T-helper 17 cell (primary cell): Measurements from ENCODE around the gene FXN. TPM values are rescaled to one million over a fixed set of nuclear protein-coding genes. Genes with fewer than 3 reads are reported as not detected.
A peak's percentile ranks its signal among the peaks of the same experiment; 100 is the strongest.

Experiments
- ATAC-seq: fragments of 150-1000 bp; cut with Tn5 transposase; 2 replicates; pipeline ENCODE4 v1.10.0; 2021; ENCODE audit warnings: mild to moderate bottlenecking, moderate library complexity
- DNase-seq, 3 donors: peaks; one replicate each; pipeline versions ENCODE4 v3.0.0 to v3.0.0-alpha.2; 2020 to 2021
- H3K9me3 ChIP-seq: one replicate; pipeline ENCODE4 v1.7.0; 2013; ENCODE audit warnings: low read length, mild to moderate bottlenecking; ENCODE audit not compliant: control insufficient read depth, poor library complexity, severe bottlenecking
- H3K27ac Mint-ChIP-seq: one replicate; pipeline ENCODE4 v1.8.0; 2022; ENCODE audit warnings: mild to moderate bottlenecking, moderate library complexity, mixed read lengths
- H3K27me3 Mint-ChIP-seq: one replicate; pipeline ENCODE4 v1.8.0; 2022; ENCODE audit warnings: mixed read lengths
- H3K36me3 Mint-ChIP-seq: one replicate; pipeline ENCODE4 v1.8.0; 2022; ENCODE audit warnings: low read depth, mixed read lengths
- H3K4me1 Mint-ChIP-seq: one replicate; pipeline ENCODE4 v1.8.0; 2022; ENCODE audit warnings: mild to moderate bottlenecking, mixed read lengths
- H3K4me3 Mint-ChIP-seq: one replicate; pipeline ENCODE4 v1.8.0; 2022; ENCODE audit warnings: mild to moderate bottlenecking, moderate library complexity, mixed read lengths
- total RNA-seq, 4 donors: library from RNA in 2 of 4; stranded (reverse) in 2 of 4; gene quantifications; one replicate each; pipeline ENCODE4 v1.2.3 and lab custom pipeline; 2022 to 2026

Gene FXN
- total RNA-seq, 2 donors from 2014 or later, result 11.7 to 16.2 TPM

- H3K4me3 Mint-ChIP-seq, result peak overlapping the region; percentile 36
- ATAC-seq (no peak), DNase-seq (no peak)
- peaks cover 36% of the 10 kb centered on the region for H3K27me3 Mint-ChIP-seq
- H3K27ac Mint-ChIP-seq, result peak overlapping the region; percentile 16
- H3K4me1 Mint-ChIP-seq, result peaks cover 13% of the 10 kb centered on the region
- H3K36me3 Mint-ChIP-seq, result peaks cover 2% of the 10 kb centered on the region
- no peaks in the 10 kb centered on the region for H3K9me3 ChIP-seq
Measured at GRCh38 chr9:69012696-69013381, 22.7 kb upstream of the FXN start.

GRCh38 chr9:69013382-69013727 is 22.2 kb upstream of the FXN start:
- Mint-ChIP-seq H3K27me3 (peaks cover 31% of the 10 kb centered on the region), H3K4me1 (peaks cover 13% of the 10 kb centered on the region), H3K36me3 (peaks cover 2% of the 10 kb centered on the region), H3K4me3 (no peak overlapping the region), H3K27ac (peak overlapping the region; percentile 16)
- H3K9me3 ChIP-seq, result no peaks in the 10 kb centered on the region
- ATAC-seq, result no peak
- no peak for DNase-seq

GRCh38 chr9:69014013-69014412 is 21.5 kb upstream of the FXN start, which contains the start of gene PRKACG:
Gene PRKACG, minus strand, starts transcription at chr9:69014113. Its CDS starts 21 bp downstream, at chr9:69014092.
- Mint-ChIP-seq H3K4me1 (peaks cover 15% of the 10 kb centered on the region), H3K27me3 (peaks cover 31% of the 10 kb centered on the region), H3K27ac (peak within 1 kb of the TSS; percentile 16), H3K36me3 (peaks cover 2% of the 10 kb centered on the region), H3K4me3 (peak within 1 kb of the TSS; percentile 36)
- no peaks in the 10 kb centered on the region for H3K9me3 ChIP-seq
- no peak for ATAC-seq
- DNase-seq, result no peak

GRCh38 chr9:69016191-69017096 is 19.1 kb upstream of the FXN start:
- Mint-ChIP-seq H3K27ac (no peak overlapping the region), H3K27me3 (peaks cover 26% of the 10 kb centered on the region), H3K36me3 (no peaks in the 10 kb centered on the region), H3K4me1 (peaks cover 30% of the 10 kb centered on the region), H3K4me3 (no peak overlapping the region)
- no peak for DNase-seq
- ATAC-seq, result no peak
- no peaks in the 10 kb centered on the region for H3K9me3 ChIP-seq

- H3K4me3 Mint-ChIP-seq, result no peak overlapping the region
- H3K27ac Mint-ChIP-seq, result no peak overlapping the region
- DNase-seq (no peak), ATAC-seq (no peak)
- H3K9me3 ChIP-seq, result no peaks in the 10 kb centered on the region
- H3K4me1 Mint-ChIP-seq, result peaks cover 22% of the 10 kb centered on the region
- peaks cover 23% of the 10 kb centered on the region for H3K27me3 Mint-ChIP-seq
- H3K36me3 Mint-ChIP-seq, result peaks cover 2% of the 10 kb centered on the region
Measured at GRCh38 chr9:69018737-69019136, 16.8 kb upstream of the FXN start.

GRCh38 chr9:69019808-69020207 is 15.7 kb upstream of the FXN start:
- Mint-ChIP-seq H3K27ac (peak overlapping the region; percentile 62), H3K27me3 (peaks cover 26% of the 10 kb centered on the region), H3K4me1 (peaks cover 28% of the 10 kb centered on the region), H3K36me3 (peaks cover 5% of the 10 kb centered on the region), H3K4me3 (peak overlapping the region; percentile 70)
- ATAC-seq (peak; percentile 97), DNase-seq (peak in 1 of 3 donors; percentile 11)
- H3K9me3 ChIP-seq, result no peaks in the 10 kb centered on the region

- H3K27me3 Mint-ChIP-seq, result peaks cover 23% of the 10 kb centered on the region
- no peak for DNase-seq
- H3K27ac Mint-ChIP-seq, result peak overlapping the region; percentile 62
- peak overlapping the region; percentile 70 for H3K4me3 Mint-ChIP-seq
- H3K36me3 Mint-ChIP-seq, result peaks cover 5% of the 10 kb centered on the region
- H3K9me3 ChIP-seq, result no peaks in the 10 kb centered on the region
- ATAC-seq, result no peak
- peaks cover 28% of the 10 kb centered on the region for H3K4me1 Mint-ChIP-seq
Measured at GRCh38 chr9:69020301-69021145, 15.0 kb upstream of the FXN start.

- peaks cover 36% of the 10 kb centered on the region for H3K4me1 Mint-ChIP-seq
- peaks cover 9% of the 10 kb centered on the region for H3K27me3 Mint-ChIP-seq
- DNase-seq (no peak), ATAC-seq (no peak)
- no peak overlapping the region for H3K27ac Mint-ChIP-seq
- no peak overlapping the region for H3K4me3 Mint-ChIP-seq
- H3K36me3 Mint-ChIP-seq, result peaks cover 5% of the 10 kb centered on the region
- no peaks in the 10 kb centered on the region for H3K9me3 ChIP-seq
Measured at GRCh38 chr9:69023650-69024049, 11.9 kb upstream of the FXN start.

- H3K4me3 Mint-ChIP-seq, result peak overlapping the region; percentile 15
- peaks cover 38% of the 10 kb centered on the region for H3K4me1 Mint-ChIP-seq
Measured at GRCh38 chr9:69027355-69028097, 8.0 kb upstream of the FXN start.

GRCh38 chr9:69028754-69029153 is 6.8 kb upstream of the FXN start:
- DNase-seq, result peak in 1 of 3 donors; percentile 18
- Mint-ChIP-seq H3K27me3 (peaks cover 3% of the 10 kb centered on the region), H3K27ac (peak overlapping the region; percentile 16), H3K4me1 (peaks cover 41% of the 10 kb centered on the region), H3K4me3 (peak overlapping the region; percentile 7), H3K36me3 (peaks cover 3% of the 10 kb centered on the region)
- no peaks in the 10 kb centered on the region for H3K9me3 ChIP-seq
- peak; percentile 86 for ATAC-seq

More at GRCh38 chr9:69027355-69028097, 8.0 kb upstream of the FXN start:
- no peaks in the 10 kb centered on the region for H3K9me3 ChIP-seq
- peaks cover 5% of the 10 kb centered on the region for H3K36me3 Mint-ChIP-seq
- no peak overlapping the region for H3K27ac Mint-ChIP-seq
- peak; percentile 76 for ATAC-seq
- H3K27me3 Mint-ChIP-seq, result peaks cover 9% of the 10 kb centered on the region
- peak in 1 of 3 donors; percentile 10 for DNase-seq

- Mint-ChIP-seq H3K27me3 (no peaks in the 10 kb centered on the region), H3K36me3 (no peaks in the 10 kb centered on the region), H3K4me3 (peak overlapping the region; percentile 43), H3K27ac (no peak overlapping the region), H3K4me1 (peaks cover 39% of the 10 kb centered on the region)
- H3K9me3 ChIP-seq, result no peaks in the 10 kb centered on the region
- DNase-seq (no peak), ATAC-seq (no peak)
Measured at GRCh38 chr9:69029535-69029934, 6.0 kb upstream of the FXN start.

GRCh38 chr9:69030851-69031645 is 4.5 kb upstream of the FXN start:
- H3K4me3 Mint-ChIP-seq, result no peak overlapping the region
- H3K4me1 Mint-ChIP-seq, result peaks cover 36% of the 10 kb centered on the region
- H3K36me3 Mint-ChIP-seq, result no peaks in the 10 kb centered on the region
- no peaks in the 10 kb centered on the region for H3K27me3 Mint-ChIP-seq
- ATAC-seq, result no peak
- no peak for DNase-seq
- no peaks in the 10 kb centered on the region for H3K9me3 ChIP-seq
- H3K27ac Mint-ChIP-seq, result peak overlapping the region; percentile 43
